Activated naive CD4-positive, alpha-beta T cell treated with Interleukin-2 at 50 U/mL for 16 hours (primary cell): ENCODE results near the gene LCA5.
"Not testable (repeated sequence)": the region's sequence is repeated elsewhere in the genome, so short reads cannot be mapped to it uniquely, and the experiment has no call there.

ENCODE experiments used
- DNase-seq: peaks from one replicate; pipeline ENCODE4 v3.0.0-alpha.2; 2020

The LCA5 gene

GRCh38 chr6:79536585-79536953 is 661 bp downstream of the LCA5 start:
- no peak for DNase-seq

- not testable (repeated sequence) for DNase-seq
Observed at GRCh38 chr6:79529567-79529966, 7.7 kb downstream of the LCA5 start.

GRCh38 chr6:79526897-79527296 is 10.3 kb downstream of the LCA5 start:
- DNase-seq, result no peak

GRCh38 chr6:79525272-79526100 is 11.7 kb downstream of the LCA5 start:
- no peak for DNase-seq

- DNase-seq, result no peak
Observed at GRCh38 chr6:79524065-79524464, 13.2 kb downstream of the LCA5 start.

GRCh38 chr6:79522609-79523008 is 14.6 kb downstream of the LCA5 start:
- no peak for DNase-seq

GRCh38 chr6:79520534-79520933 is 16.7 kb downstream of the LCA5 start:
- DNase-seq, result no peak

GRCh38 chr6:79518842-79519241 is 18.4 kb downstream of the LCA5 start:
- DNase-seq, result no peak

GRCh38 chr6:79515436-79515835 is 21.8 kb downstream of the LCA5 start:
- DNase-seq, result no peak

- DNase-seq, result no peak
Observed at GRCh38 chr6:79513111-79513510, 24.1 kb downstream of the LCA5 start.

- no peak for DNase-seq
Observed at GRCh38 chr6:79512014-79512413, 25.2 kb downstream of the LCA5 start.

- no peak for DNase-seq
Observed at GRCh38 chr6:79510707-79511106, 26.5 kb downstream of the LCA5 start.

- DNase-seq, result no peak
Observed at GRCh38 chr6:79506251-79506650, 31.0 kb downstream of the LCA5 start.

- no peak for DNase-seq
Observed at GRCh38 chr6:79504372-79504771, 32.9 kb downstream of the LCA5 start.

- DNase-seq, result no peak
Observed at GRCh38 chr6:79498842-79499241, 38.4 kb downstream of the LCA5 start.

- no peak for DNase-seq
Observed at GRCh38 chr6:79495246-79495645, 42.0 kb downstream of the LCA5 start.

- no peak for DNase-seq
Observed at GRCh38 chr6:79494841-79495240, 42.4 kb downstream of the LCA5 start.

- no peak for DNase-seq
Observed at GRCh38 chr6:79470728-79471127, 66.5 kb downstream of the LCA5 start.

- DNase-seq, result no peak
Observed at GRCh38 chr6:79469376-79470246, 67.6 kb downstream of the LCA5 start.

- no peak for DNase-seq
Observed at GRCh38 chr6:79468587-79468986, 68.6 kb downstream of the LCA5 start.

GRCh38 chr6:79468116-79468515 is 69.1 kb downstream of the LCA5 start:
- no peak for DNase-seq

- DNase-seq, result no peak
Observed at GRCh38 chr6:79467716-79468115, 69.5 kb downstream of the LCA5 start.

GRCh38 chr6:79466207-79466834 is 70.9 kb downstream of the LCA5 start:
- DNase-seq, result no peak

GRCh38 chr6:79465381-79465780 is 71.8 kb downstream of the LCA5 start:
- DNase-seq, result no peak
